ENCODE results near the gene MLH3.

DNA sequence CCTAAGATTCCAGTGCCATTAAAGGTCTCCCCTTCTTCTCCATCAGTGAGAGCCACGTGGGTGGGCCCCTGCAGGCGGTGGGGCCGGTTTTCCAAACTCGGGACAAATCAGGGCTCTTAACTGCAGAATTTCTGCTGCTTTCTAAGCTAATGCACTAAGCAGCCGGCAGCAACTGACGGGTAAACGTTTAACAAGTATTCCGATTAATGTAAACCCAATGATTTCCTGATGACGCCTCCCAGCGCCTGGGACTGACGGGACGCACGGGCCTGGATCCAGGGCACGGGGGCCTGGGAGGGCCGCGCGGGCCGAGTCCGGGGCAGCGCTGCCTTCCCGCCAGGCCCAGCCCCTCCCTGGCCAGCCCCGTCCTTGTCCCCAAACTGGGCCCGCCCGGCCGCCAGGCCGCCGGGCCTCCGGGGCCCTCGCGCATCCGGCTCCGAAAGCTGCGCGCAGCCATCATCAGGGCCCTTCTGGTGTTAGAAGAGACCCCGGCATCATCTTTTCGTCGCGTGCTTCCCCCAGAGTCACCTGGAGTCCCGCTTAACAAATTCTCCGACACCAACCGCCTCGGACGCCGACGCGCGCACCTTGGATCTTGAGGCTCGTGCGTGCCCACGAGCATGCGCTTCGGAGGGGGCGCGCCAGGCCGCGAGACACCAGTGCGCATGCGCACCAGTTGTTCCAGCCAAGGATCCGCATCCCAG is at the start of gene MLH3:
- TF ChIP-seq CTCF (conservative IDR thresholded peaks at IDR 0.05 in 1 of 2, IDR thresholded peaks at IDR 0.05 in 1 of 2; ENCODE audit: low read depth in 1 of 2, low read length in 2 of 2), result no peak
- no peak for TF ChIP-seq EZH2 (IDR thresholded peaks at IDR 0.05; ENCODE audit: low read length, missing control alignments)

All from fibroblast of lung (primary cell).